GM10266 (cell line): Measurements from ENCODE around the gene REPS1.

Experiments used
- DNase-seq: peaks from one replicate; pipeline ENCODE4 v3.0.0; 2012; ENCODE audit errors: extremely low spot score
- CTCF ChIP-seq: IDR thresholded peaks from 2 replicates; pipeline ENCODE4 v1.5.1; 2012; ENCODE audit warnings: mild to moderate bottlenecking, low read depth; ENCODE audit not compliant: control insufficient read depth, insufficient read depth; ENCODE audit errors: missing control alignments

REPS1 gene

GRCh38 chr6:138975815-138976214 is 12.2 kb downstream of the REPS1 start:
- DNase-seq = no peak
- TF ChIP-seq CTCF = no peak

DNA sequence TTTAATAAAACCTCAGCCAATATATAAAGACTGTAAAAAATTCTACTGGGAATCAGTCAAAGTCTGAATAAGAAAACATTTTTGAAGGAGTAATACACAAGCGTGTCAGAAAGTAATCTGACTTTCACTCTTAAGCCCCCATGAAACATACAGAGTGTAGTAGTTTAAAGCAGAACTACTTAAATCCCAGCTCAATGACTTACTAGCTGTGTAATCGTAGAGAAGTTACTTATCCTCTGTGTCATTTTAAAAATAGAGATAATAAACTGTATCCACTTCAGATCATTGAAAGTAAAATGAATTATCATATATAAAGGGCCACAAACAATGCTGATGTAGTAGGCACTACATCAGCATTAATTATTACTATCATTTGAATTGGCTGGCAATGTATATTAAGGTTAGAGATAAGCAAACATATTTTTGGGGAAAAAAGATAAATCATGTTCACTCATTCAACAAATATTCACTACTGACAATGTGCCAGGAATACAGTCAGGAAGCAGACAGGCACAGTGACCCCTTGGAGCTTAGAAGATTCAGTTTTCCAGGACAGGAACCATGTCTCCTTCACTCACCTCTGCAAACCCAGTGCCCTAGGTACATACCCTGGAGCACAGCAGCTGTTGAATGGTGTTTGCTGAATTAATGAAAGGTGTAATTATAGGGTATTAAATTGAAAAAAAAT is 14.4 kb downstream of the REPS1 start:
- DNase-seq = no peak
- no peak for TF ChIP-seq CTCF

GRCh38 chr6:138972226-138972665 is 15.8 kb downstream of the REPS1 start:
- TF ChIP-seq CTCF = no peak

GRCh38 chr6:138971601-138972000 is 16.5 kb downstream of the REPS1 start:
- no peak for DNase-seq
- TF ChIP-seq CTCF = no peak

More at GRCh38 chr6:138972226-138972665, 15.8 kb downstream of the REPS1 start:
- DNase-seq = no peak

GRCh38 chr6:138970856-138971425 is 17.1 kb downstream of the REPS1 start:
- DNase-seq = no peak

GRCh38 chr6:138970159-138970558 is 17.9 kb downstream of the REPS1 start:
- no peak for DNase-seq
- TF ChIP-seq CTCF = no peak

More at GRCh38 chr6:138970856-138971425, 17.1 kb downstream of the REPS1 start:
- no peak for TF ChIP-seq CTCF

GRCh38 chr6:138966870-138967269 is 21.2 kb downstream of the REPS1 start:
- no peak for DNase-seq
- no peak for TF ChIP-seq CTCF
